Astrocyte of the cerebellum (primary cell): ENCODE results near the gene PXDN.

ENCODE experiments used
- DNase-seq: peaks from one replicate; pipeline ENCODE4 v3.0.0-alpha.2; 2011; ENCODE audit warnings: low read depth
- H3K4me3 ChIP-seq: 2 replicates; pipeline ENCODE4 v1.5.1; 2011; ENCODE audit warnings: mild to moderate bottlenecking, low read depth, low read length, moderate library complexity
- CTCF ChIP-seq: IDR thresholded peaks from 2 replicates; pipeline ENCODE4 v1.5.1; 2012; ENCODE audit warnings: low read length, low read depth, moderate library complexity, mild to moderate bottlenecking; ENCODE audit errors: missing control alignments
- in situ Hi-C: cut with HindIII; loops from 2 replicates; pipeline ENCODE4 v1.10.0; 2017; ENCODE audit warnings: low sequenced_read_pairs

The PXDN gene

GRCh38 chr2:1598041-1598710, 146.1 kb downstream of the PXDN start:
- in situ Hi-C loops, result no loop called here
- no peak for DNase-seq
- TF ChIP-seq CTCF, result no peak
- H3K4me3 ChIP-seq, result no peak overlapping the region

- no peak overlapping the region for H3K4me3 ChIP-seq
- in situ Hi-C loops, result no loop called here
- TF ChIP-seq CTCF, result no peak
- DNase-seq, result no peak
Observed at GRCh38 chr2:1595274-1595673, 149.0 kb downstream of the PXDN start.

- no peak for TF ChIP-seq CTCF
- no peak for DNase-seq
- no peak overlapping the region for H3K4me3 ChIP-seq
- in situ Hi-C loops, result loop anchor here (5.0 kb wide), 1 partner anchor 148 kb away; the partner anchor contains the start of gene PXDN
Observed at GRCh38 chr2:1594373-1595171, 149.7 kb downstream of the PXDN start.

- H3K4me3 ChIP-seq, result no peak overlapping the region
- no peak for TF ChIP-seq CTCF
- DNase-seq, result no peak
- in situ Hi-C loops, result loop anchor here (5.0 kb wide), 1 partner anchor 148 kb away; the partner anchor contains the start of gene PXDN
Observed at GRCh38 chr2:1594123-1594372, 150.3 kb downstream of the PXDN start.

DNA sequence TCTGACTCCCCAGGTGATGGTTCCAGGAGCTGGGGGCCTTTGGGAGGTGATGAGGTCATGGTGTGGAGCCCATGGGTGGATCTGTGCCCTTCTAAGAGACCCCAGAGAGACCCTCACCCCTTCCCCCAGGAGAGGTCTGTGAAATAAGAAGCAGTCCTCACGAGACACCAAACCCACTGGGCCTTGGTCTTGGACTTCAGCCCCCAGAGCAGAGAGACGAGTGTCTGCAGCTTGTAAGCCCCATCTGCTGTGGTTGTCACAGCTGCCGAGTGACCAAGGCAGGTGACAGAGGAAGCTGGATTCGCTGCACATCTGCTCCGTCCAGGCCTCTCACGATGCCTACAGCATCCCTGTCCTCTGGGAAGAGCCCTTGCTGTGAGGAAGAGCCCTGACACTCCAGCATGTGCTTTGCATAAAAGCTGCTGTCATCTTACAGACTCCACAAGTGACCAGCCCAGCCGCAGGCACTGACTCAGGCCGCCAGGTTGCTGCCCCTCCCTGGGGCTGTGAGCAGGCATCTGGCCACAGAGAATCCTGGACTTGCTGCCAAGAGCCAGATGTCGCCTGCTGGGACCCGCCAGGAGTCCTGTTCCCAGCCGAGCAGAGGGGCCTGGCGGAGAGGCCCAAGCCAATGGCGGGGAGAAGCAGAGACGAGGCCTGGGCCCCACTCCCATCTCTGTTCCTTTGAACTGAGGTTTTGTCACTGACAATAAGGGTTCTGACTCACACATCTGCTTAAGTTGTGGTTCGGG, 150.8 kb downstream of the PXDN start:
- DNase-seq, result peak; percentile 92
- in situ Hi-C loops, result loop anchor here (5.0 kb wide), 1 partner anchor 149 kb away; the partner anchor contains the start of gene PXDN
- TF ChIP-seq CTCF, result no peak
- no peak overlapping the region for H3K4me3 ChIP-seq
